ENCODE results near the gene FAM229A. TPM values are rescaled to one million over a fixed set of nuclear protein-coding genes. Genes with fewer than 3 reads are reported as not detected.
"Not testable (repeated sequence)": the region's sequence is repeated elsewhere in the genome, so short reads cannot be mapped to it uniquely, and the experiment has no call there.

Gene FAM229A
- total RNA-seq, 2 experiments from 2014 or later, result 3.1 to 3.3 TPM

GRCh38 chr1:32358435-32358834, 3.9 kb downstream of the FAM229A start:
- POLR2A ChIA-PET, result no interaction called here
- no peak for ATAC-seq
- Mint-ChIP-seq H3K4me1 (peaks cover 18% of the 10 kb centered on the region), H3K27ac (no peak overlapping the region), H3K36me3 (ENCODE audit: low read depth) (peaks cover 9% of the 10 kb centered on the region), H3K4me3 (no peak overlapping the region), H3K9me3 (ENCODE audit: low read depth) (no peaks in the 10 kb centered on the region), H3K27me3 (peaks cover 2% of the 10 kb centered on the region)
- intact Hi-C loops (cut with DNase I, micrococcal nuclease), result loop anchor here in 1 of 2 experiments (5.0 kb wide), 1 partner anchor 156 kb away; the partner anchor contains the start of gene CCDC28B
- DNase-seq, result no peak
- CTCF ChIA-PET, result interaction anchor here (0.6 to 1.2 kb wide), 4 partner anchors 30 to 152 kb away, joined by 3 to 4 read pairs (median 4); no protein-coding TSS in a partner anchor

- Mint-ChIP-seq H3K9me3 (ENCODE audit: low read depth) (no peaks in the 10 kb centered on the region), H3K4me1 (peaks cover 18% of the 10 kb centered on the region), H3K36me3 (ENCODE audit: low read depth) (peaks cover 9% of the 10 kb centered on the region), H3K27ac (no peak overlapping the region), H3K27me3 (peaks cover 2% of the 10 kb centered on the region), H3K4me3 (no peak overlapping the region)
- DNase-seq (no peak), ATAC-seq (no peak)
- ChIA-PET POLR2A (no interaction called here), CTCF (interaction anchor here (0.6 to 1.2 kb wide), 3 partner anchors 21 to 151 kb away, joined by 3 to 4 read pairs (median 3); no protein-coding TSS in a partner anchor)
- intact Hi-C loops (cut with DNase I, micrococcal nuclease), result loop anchor here in 1 of 2 experiments (5.0 kb wide), 1 partner anchor 155 kb away; the partner anchor contains the start of gene CCDC28B
Measured at GRCh38 chr1:32357614-32358013, 4.7 kb downstream of the FAM229A start.

GRCh38 chr1:32356478-32356877, 5.8 kb downstream of the FAM229A start:
- Mint-ChIP-seq H3K9me3 (ENCODE audit: low read depth) (no peaks in the 10 kb centered on the region), H3K4me3 (no peak overlapping the region), H3K27ac (no peak overlapping the region), H3K36me3 (ENCODE audit: low read depth) (peaks cover 5% of the 10 kb centered on the region), H3K4me1 (peaks cover 16% of the 10 kb centered on the region), H3K27me3 (peaks cover 2% of the 10 kb centered on the region)
- intact Hi-C loops (cut with DNase I, micrococcal nuclease), result loop anchor here in 1 of 2 experiments (5.0 kb wide), 1 partner anchor 154 kb away; the partner anchor contains the start of gene CCDC28B
- DNase-seq (no peak), ATAC-seq (no peak)
- POLR2A ChIA-PET, result no interaction called here
- CTCF ChIA-PET, result interaction anchor here (1.2 kb wide), 1 partner anchor 11 kb away, joined by 4 read pairs; no protein-coding TSS in a partner anchor

- intact Hi-C loops (cut with DNase I, micrococcal nuclease), result loop anchor here in 1 of 2 experiments (5.0 kb wide), 1 partner anchor 153 kb away; the partner anchor contains the start of gene CCDC28B
- H3K4me3 Mint-ChIP-seq, result not testable (repeated sequence)
Measured at GRCh38 chr1:32355778-32356177, 6.5 kb downstream of the FAM229A start.

GRCh38 chr1:32353886-32354570, 8.3 kb downstream of the FAM229A start:
- no peak overlapping the region for H3K4me3 Mint-ChIP-seq
- ATAC-seq (no peak), DNase-seq (no peak)
- no peak overlapping the region for H3K27ac Mint-ChIP-seq
- no peaks in the 10 kb centered on the region for H3K27me3 Mint-ChIP-seq
- no peaks in the 10 kb centered on the region for H3K36me3 Mint-ChIP-seq (ENCODE audit: low read depth)
- CTCF ChIA-PET, result interaction anchor here (0.7 to 3.4 kb wide), 6 partner anchors 10 to 138 kb away, joined by 4 to 16 read pairs (median 7); partner anchors contain the start of gene MARCKSL1
- peaks cover 2% of the 10 kb centered on the region for H3K9me3 Mint-ChIP-seq (ENCODE audit: low read depth)
- POLR2A ChIA-PET, result interaction anchor here (1.6 kb wide), 1 partner anchor 40 kb away, joined by 6 read pairs; the partner anchor contains the start of gene BSDC1
- peaks cover 18% of the 10 kb centered on the region for H3K4me1 Mint-ChIP-seq
- intact Hi-C loops (cut with DNase I, micrococcal nuclease), result no loop called here

More at GRCh38 chr1:32355778-32356177, 6.5 kb downstream of the FAM229A start:
- H3K27ac Mint-ChIP-seq; POLR2A ChIA-PET; ATAC-seq; H3K27me3 Mint-ChIP-seq; H3K9me3 Mint-ChIP-seq (ENCODE audit: low read depth); DNase-seq; H3K36me3 Mint-ChIP-seq (ENCODE audit: low read depth): not testable (repeated sequence)
- CTCF ChIA-PET, result interaction anchor here (0.6 to 1.2 kb wide), 3 partner anchors 11 to 113 kb away, joined by 3 to 4 read pairs (median 4); no protein-coding TSS in a partner anchor
- H3K4me1 Mint-ChIP-seq, result peaks cover 15% of the 10 kb centered on the region

- Mint-ChIP-seq H3K4me1 (peaks cover 20% of the 10 kb centered on the region), H3K4me3 (no peak overlapping the region), H3K27me3 (no peaks in the 10 kb centered on the region), H3K27ac (no peak overlapping the region), H3K9me3 (ENCODE audit: low read depth) (peaks cover 2% of the 10 kb centered on the region), H3K36me3 (ENCODE audit: low read depth) (no peaks in the 10 kb centered on the region)
- CTCF ChIA-PET, result interaction anchor here (0.7 to 3.4 kb wide), 6 partner anchors 11 to 138 kb away, joined by 4 to 16 read pairs (median 7); partner anchors contain the start of gene MARCKSL1
- POLR2A ChIA-PET, result interaction anchor here (1.6 kb wide), 1 partner anchor 41 kb away, joined by 6 read pairs; the partner anchor contains the start of gene BSDC1
- no peak for DNase-seq
- intact Hi-C loops (cut with DNase I, micrococcal nuclease), result no loop called here
- ATAC-seq, result no peak
Measured at GRCh38 chr1:32353431-32353830, 8.9 kb downstream of the FAM229A start.

GRCh38 chr1:32352831-32353383, 9.4 kb downstream of the FAM229A start:
- no peaks in the 10 kb centered on the region for H3K27me3 Mint-ChIP-seq
- POLR2A ChIA-PET, result interaction anchor here (1.6 kb wide), 1 partner anchor 42 kb away, joined by 6 read pairs; the partner anchor contains the start of gene BSDC1
- peaks cover 2% of the 10 kb centered on the region for H3K9me3 Mint-ChIP-seq (ENCODE audit: low read depth)
- H3K4me3 Mint-ChIP-seq, result no peak overlapping the region
- ATAC-seq, result no peak
- no peak overlapping the region for H3K27ac Mint-ChIP-seq
- peaks cover 20% of the 10 kb centered on the region for H3K4me1 Mint-ChIP-seq
- no peaks in the 10 kb centered on the region for H3K36me3 Mint-ChIP-seq (ENCODE audit: low read depth)
- no peak for DNase-seq
- CTCF ChIA-PET, result interaction anchor here (0.6 to 3.4 kb wide), 8 partner anchors 11 to 165 kb away, joined by 3 to 16 read pairs (median 5); partner anchors contain the start of gene MARCKSL1
- intact Hi-C loops (cut with DNase I, micrococcal nuclease), result no loop called here

- Mint-ChIP-seq H3K4me1 (peaks cover 20% of the 10 kb centered on the region), H3K36me3 (ENCODE audit: low read depth) (no peaks in the 10 kb centered on the region), H3K4me3 (peak overlapping the region; percentile 73), H3K27me3 (no peaks in the 10 kb centered on the region), H3K27ac (no peak overlapping the region), H3K9me3 (ENCODE audit: low read depth) (peaks cover 2% of the 10 kb centered on the region)
- ChIA-PET POLR2A (no interaction called here), CTCF (interaction anchor here (0.6 to 3.4 kb wide), 8 partner anchors 11 to 165 kb away, joined by 3 to 16 read pairs (median 6); partner anchors contain the start of gene MARCKSL1)
- ATAC-seq (no peak), DNase-seq (no peak)
- intact Hi-C loops (cut with DNase I, micrococcal nuclease), result no loop called here
Measured at GRCh38 chr1:32352239-32352745, 10.0 kb downstream of the FAM229A start.

- DNase-seq (peak; percentile 96), ATAC-seq (peak; percentile 96)
- CTCF ChIA-PET, result interaction anchor here (1.0 to 3.4 kb wide), 5 partner anchors 11 to 136 kb away, joined by 5 to 16 read pairs (median 8); partner anchors contain the start of gene MARCKSL1
- intact Hi-C loops (cut with DNase I, micrococcal nuclease), result loop anchor here (1.0 to 2.0 kb wide), 13 partner anchors 15 to 466 kb away; partner anchors contain the start of genes BSDC1 (in 2 of the 2), EIF3I (in 2 of the 2), TMEM234 (in 2 of the 2) and IQCC (in 1 of the 2)
- no peaks in the 10 kb centered on the region for H3K36me3 Mint-ChIP-seq (ENCODE audit: low read depth)
- H3K9me3 Mint-ChIP-seq (ENCODE audit: low read depth), result peaks cover 2% of the 10 kb centered on the region
- H3K27ac Mint-ChIP-seq, result peak overlapping the region; percentile 82
- POLR2A ChIA-PET, result interaction anchor here (1.4 kb wide), 2 partner anchors 14 to 15 kb away, joined by 4 to 6 read pairs; partner anchors contain the start of gene MARCKSL1
- H3K4me3 Mint-ChIP-seq, result peak overlapping the region; percentile 73
- peaks cover 20% of the 10 kb centered on the region for H3K4me1 Mint-ChIP-seq
- H3K27me3 Mint-ChIP-seq, result no peaks in the 10 kb centered on the region
Measured at GRCh38 chr1:32351399-32352238, 10.7 kb downstream of the FAM229A start.

- Mint-ChIP-seq H3K4me1 (peaks cover 25% of the 10 kb centered on the region), H3K27me3 (no peaks in the 10 kb centered on the region), H3K9me3 (ENCODE audit: low read depth) (peaks cover 2% of the 10 kb centered on the region), H3K36me3 (ENCODE audit: low read depth) (no peaks in the 10 kb centered on the region), H3K27ac (peak overlapping the region; percentile 82), H3K4me3 (peak overlapping the region; percentile 73)
- intact Hi-C loops (cut with DNase I, micrococcal nuclease), result loop anchor here (1.0 to 2.0 kb wide), 13 partner anchors 15 to 466 kb away; partner anchors contain the start of genes BSDC1 (in 2 of the 2), EIF3I (in 2 of the 2), TMEM234 (in 2 of the 2) and IQCC (in 1 of the 2)
- POLR2A ChIA-PET, result interaction anchor here (1.4 kb wide), 2 partner anchors 13 to 15 kb away, joined by 4 to 6 read pairs; partner anchors contain the start of gene MARCKSL1
- CTCF ChIA-PET, result interaction anchor here (0.9 to 1.1 kb wide), 3 partner anchors 15 to 109 kb away, joined by 3 to 5 read pairs (median 4); partner anchors contain the start of genes BSDC1 and MARCKSL1
- ATAC-seq (peak; percentile 78), DNase-seq (peak; percentile 90)
Measured at GRCh38 chr1:32350785-32351398, 11.4 kb downstream of the FAM229A start.

All from activated CD4-positive, alpha-beta T cell treated with anti-CD3 and anti-CD28 coated beads for 36 hours (primary cell).